NB4 (cell line): ENCODE measurements around the gene HSD17B2.

Experiments
- MYC ChIP-seq: IDR thresholded peaks from 2 replicates; pipeline ENCODE4 v1.6.1; 2011; ENCODE audit warnings: low read depth, low read length
- TF ChIP-seq, protein P1 (sequence below): IDR thresholded peaks from one replicate; pipeline ENCODE4 v1.5.1; 2012; ENCODE audit warnings: low read depth, low read length

- TF ChIP-seq MYC = no peak
- TF ChIP-seq, protein P1, sequence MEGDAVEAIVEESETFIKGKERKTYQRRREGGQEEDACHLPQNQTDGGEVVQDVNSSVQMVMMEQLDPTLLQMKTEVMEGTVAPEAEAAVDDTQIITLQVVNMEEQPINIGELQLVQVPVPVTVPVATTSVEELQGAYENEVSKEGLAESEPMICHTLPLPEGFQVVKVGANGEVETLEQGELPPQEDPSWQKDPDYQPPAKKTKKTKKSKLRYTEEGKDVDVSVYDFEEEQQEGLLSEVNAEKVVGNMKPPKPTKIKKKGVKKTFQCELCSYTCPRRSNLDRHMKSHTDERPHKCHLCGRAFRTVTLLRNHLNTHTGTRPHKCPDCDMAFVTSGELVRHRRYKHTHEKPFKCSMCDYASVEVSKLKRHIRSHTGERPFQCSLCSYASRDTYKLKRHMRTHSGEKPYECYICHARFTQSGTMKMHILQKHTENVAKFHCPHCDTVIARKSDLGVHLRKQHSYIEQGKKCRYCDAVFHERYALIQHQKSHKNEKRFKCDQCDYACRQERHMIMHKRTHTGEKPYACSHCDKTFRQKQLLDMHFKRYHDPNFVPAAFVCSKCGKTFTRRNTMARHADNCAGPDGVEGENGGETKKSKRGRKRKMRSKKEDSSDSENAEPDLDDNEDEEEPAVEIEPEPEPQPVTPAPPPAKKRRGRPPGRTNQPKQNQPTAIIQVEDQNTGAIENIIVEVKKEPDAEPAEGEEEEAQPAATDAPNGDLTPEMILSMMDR = peak; percentile 0
Measured at GRCh38 chr16:82059983-82060421, 24.9 kb downstream of the HSD17B2 start.
